Fibroblast of lung (primary cell): ENCODE data around the gene CSTF3. TPM values are rescaled to one million over a fixed set of nuclear protein-coding genes. Genes with fewer than 3 reads are reported as not detected.
A peak's percentile ranks its signal among the peaks of the same experiment; 100 is the strongest.
"Not testable (repeated sequence)": the region's sequence is repeated elsewhere in the genome, so short reads cannot be mapped to it uniquely, and the experiment has no call there.

ENCODE experiments used
- DNase-seq, 2 donors: peaks; one replicate each; pipeline versions ENCODE4 v3.0.0 to v3.0.0-alpha.2; 2010; ENCODE audit warnings: low read depth in 2 of 2
- H2AFZ ChIP-seq: 2 replicates; pipeline ENCODE4 v1.5.1; 2012; ENCODE audit warnings: low read length, control low read depth, inconsistent platforms
- H3K27ac ChIP-seq: 2 replicates; pipeline ENCODE4 v1.5.1; 2011; ENCODE audit warnings: low read length, control low read depth; ENCODE audit not compliant: insufficient read depth
- H3K27me3 ChIP-seq: 2 replicates; pipeline ENCODE4 v1.5.1; 2011; ENCODE audit warnings: mild to moderate bottlenecking, low read length; ENCODE audit not compliant: control insufficient read depth, insufficient read depth
- H3K36me3 ChIP-seq: 2 replicates; pipeline ENCODE4 v1.5.1; 2011; ENCODE audit warnings: low read length; ENCODE audit not compliant: control insufficient read depth, insufficient read depth
- H3K4me1 ChIP-seq: 2 replicates; pipeline ENCODE4 v1.5.1; 2011; ENCODE audit warnings: low read length; ENCODE audit not compliant: control insufficient read depth, insufficient read depth; ENCODE audit errors: extremely low read depth
- H3K4me2 ChIP-seq: 2 replicates; pipeline ENCODE4 v1.5.1; 2011; ENCODE audit warnings: low read length, control low read depth; ENCODE audit not compliant: insufficient read depth; ENCODE audit errors: extremely low read depth
- H3K4me3 ChIP-seq, 4 experiments: fragments of 200-600 bp in 1 of 4; sonication (generic) in 1 of 4; replicated peaks in 1 of 4; 2 replicates each; pipeline ENCODE4 v1.5.1; 2011 to 2016; ENCODE audit warnings: low read length in 4 of 4, low read depth in 3 of 4, mild to moderate bottlenecking in 3 of 4, control low read depth in 2 of 4, inconsistent platforms in 1 of 4, mixed read lengths in 1 of 4; ENCODE audit not compliant: insufficient read depth in 1 of 4; ENCODE audit errors: control extremely low read depth in 1 of 4
- H3K79me2 ChIP-seq: 2 replicates; pipeline ENCODE4 v1.5.1; 2012; ENCODE audit warnings: mild to moderate bottlenecking, low read length, inconsistent platforms; ENCODE audit not compliant: control insufficient read depth, insufficient read depth
- H3K9ac ChIP-seq: 2 replicates; pipeline ENCODE4 v1.5.1; 2011; ENCODE audit warnings: mild to moderate bottlenecking, low read length, control low read depth; ENCODE audit not compliant: insufficient read depth
- H3K9me3 ChIP-seq: 2 replicates; pipeline ENCODE4 v1.5.1; 2012; ENCODE audit warnings: low read depth, low read length; ENCODE audit not compliant: control insufficient read depth, insufficient read depth
- H4K20me1 ChIP-seq: 2 replicates; pipeline ENCODE4 v1.5.1; 2011; ENCODE audit warnings: low read length; ENCODE audit not compliant: control insufficient read depth, insufficient read depth; ENCODE audit errors: extremely low read depth
- CTCF ChIP-seq, 2 donors: IDR thresholded peaks in 1 of 2; conservative IDR thresholded peaks in 1 of 2; 1 replicate in 1 of 2; 2 replicates in 1 of 2; pipeline ENCODE4 v1.5.1; 2011 to 2012; ENCODE audit warnings: low read length in 2 of 2, control low read depth in 1 of 2, inconsistent platforms in 1 of 2, low read depth in 1 of 2, mild to moderate bottlenecking in 1 of 2
- EZH2 ChIP-seq: IDR thresholded peaks from 2 replicates; pipeline ENCODE4 v1.5.1; 2012; ENCODE audit warnings: low read length, control low read depth, mild to moderate bottlenecking; ENCODE audit errors: missing control alignments
- polyA plus RNA-seq, 2 donors: library from polyadenylated mRNA; depleted of rRNA in 1 of 2; stranded (reverse) in 1 of 2; unstranded in 1 of 2; fragments of >200 nt; gene quantifications; 2 replicates each; pipeline ENCODE4 v1.2.1, GENCODE V29; 2011 to 2012; ENCODE audit warnings: missing spikeins in 1 of 2
- total RNA-seq: library from RNA; depleted of rRNA; stranded (reverse); fragments of >200 nt; gene quantifications from 2 replicates; pipeline ENCODE4 v1.2.1, GENCODE V29; 2014

The CSTF3 gene
- total and polyA plus RNA-seq, 2 donors (not counting 1 experiment from before 2014, with no cell fraction given) = 26.3 to 27.4 TPM

GRCh38 chr11:33048701-33049100, 112.6 kb downstream of the CSTF3 start:
- H3K79me2 ChIP-seq, H3K36me3 ChIP-seq, DNase-seq, H3K27me3 ChIP-seq, H4K20me1 ChIP-seq, H3K9me3 ChIP-seq, H3K4me1 ChIP-seq, H2AFZ ChIP-seq, H3K27ac ChIP-seq, H3K4me2 ChIP-seq, H3K9ac ChIP-seq, H3K4me3 ChIP-seq: not testable (repeated sequence)

GRCh38 chr11:33045551-33046255, 115.6 kb downstream of the CSTF3 start:
- no peak overlapping the region for H3K27ac ChIP-seq
- H2AFZ ChIP-seq = no peak overlapping the region
- H3K27me3 ChIP-seq = no peaks in the 10 kb centered on the region
- H3K36me3 ChIP-seq = peaks cover 6% of the 10 kb centered on the region
- no peaks in the 10 kb centered on the region for H3K9me3 ChIP-seq
- peaks cover 7% of the 10 kb centered on the region for H3K79me2 ChIP-seq
- no peaks in the 10 kb centered on the region for H4K20me1 ChIP-seq
- TF ChIP-seq CTCF (conservative IDR thresholded peaks at IDR 0.05 in 1 of 2, IDR thresholded peaks at IDR 0.05 in 1 of 2; ENCODE audit: low read depth in 1 of 2, low read length in 2 of 2) (no peak), EZH2 (no peak)
- peak in 1 of 2 donors; percentile 63 for DNase-seq
- H3K4me2 ChIP-seq = no peak overlapping the region
- no peaks in the 10 kb centered on the region for H3K4me1 ChIP-seq
- H3K4me3 ChIP-seq = no peak overlapping the region
- no peak overlapping the region for H3K9ac ChIP-seq

- Histone ChIP-seq H3K9me3 (no peaks in the 10 kb centered on the region), H3K4me2 (no peak overlapping the region), H3K36me3 (peaks cover 6% of the 10 kb centered on the region), H2AFZ (no peak overlapping the region), H3K4me3 (no peak overlapping the region), H3K9ac (no peak overlapping the region), H4K20me1 (no peaks in the 10 kb centered on the region), H3K27me3 (no peaks in the 10 kb centered on the region), H3K79me2 (peaks cover 12% of the 10 kb centered on the region), H3K4me1 (no peaks in the 10 kb centered on the region), H3K27ac (no peak overlapping the region)
- no peak for TF ChIP-seq CTCF (conservative IDR thresholded peaks at IDR 0.05 in 1 of 2, IDR thresholded peaks at IDR 0.05 in 1 of 2; ENCODE audit: low read depth in 1 of 2, low read length in 2 of 2)
- no peak for TF ChIP-seq EZH2
- DNase-seq = peak in 1 of 2 donors; percentile 98
Measured at GRCh38 chr11:33044285-33044756, 117.0 kb downstream of the CSTF3 start.
